Measurements from ENCODE around the gene RADIL.

RADIL gene

DNA sequence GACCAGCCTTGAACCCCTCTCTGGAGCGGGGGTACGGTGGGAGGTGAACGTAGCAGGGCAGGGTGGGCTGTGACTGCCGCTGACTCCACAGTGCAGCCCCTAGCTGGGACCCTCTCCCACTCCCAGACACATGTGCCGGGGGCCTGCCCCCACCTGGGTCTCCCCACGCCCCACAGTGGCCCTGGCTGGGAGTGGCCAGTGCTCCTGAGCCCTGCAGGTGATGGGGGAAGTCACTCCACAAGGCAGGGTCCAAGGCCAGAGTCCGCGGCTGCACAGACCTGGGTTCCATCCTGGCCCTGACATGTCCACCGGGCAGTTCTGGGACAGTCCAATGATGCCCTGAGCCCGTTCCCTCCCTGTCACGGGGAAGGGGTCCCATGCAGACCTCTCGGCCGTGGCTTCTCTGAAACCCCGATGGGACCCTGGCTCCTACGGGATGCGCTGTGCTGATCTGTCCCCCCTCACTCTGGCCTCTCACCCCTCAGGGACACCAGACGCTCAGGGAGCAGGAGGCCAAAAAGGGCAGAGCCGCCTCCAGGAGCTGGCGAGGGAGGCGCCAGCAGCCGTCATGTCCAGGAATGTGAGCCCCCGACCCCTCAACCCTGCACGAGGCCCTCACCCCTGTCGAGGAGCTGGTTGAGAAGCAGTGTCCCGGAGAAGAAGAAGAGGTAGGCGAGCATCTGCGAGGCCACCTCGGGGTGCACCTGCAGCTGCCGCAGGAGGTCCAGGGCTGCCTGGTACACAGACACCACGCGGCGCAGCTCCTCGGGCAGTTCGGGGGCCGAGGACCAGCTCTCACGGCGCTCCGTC is 67.7 kb downstream of the RADIL start:
- DNase-seq (ENCODE audit: low read depth), result no peak
- TF ChIP-seq, protein P1, sequence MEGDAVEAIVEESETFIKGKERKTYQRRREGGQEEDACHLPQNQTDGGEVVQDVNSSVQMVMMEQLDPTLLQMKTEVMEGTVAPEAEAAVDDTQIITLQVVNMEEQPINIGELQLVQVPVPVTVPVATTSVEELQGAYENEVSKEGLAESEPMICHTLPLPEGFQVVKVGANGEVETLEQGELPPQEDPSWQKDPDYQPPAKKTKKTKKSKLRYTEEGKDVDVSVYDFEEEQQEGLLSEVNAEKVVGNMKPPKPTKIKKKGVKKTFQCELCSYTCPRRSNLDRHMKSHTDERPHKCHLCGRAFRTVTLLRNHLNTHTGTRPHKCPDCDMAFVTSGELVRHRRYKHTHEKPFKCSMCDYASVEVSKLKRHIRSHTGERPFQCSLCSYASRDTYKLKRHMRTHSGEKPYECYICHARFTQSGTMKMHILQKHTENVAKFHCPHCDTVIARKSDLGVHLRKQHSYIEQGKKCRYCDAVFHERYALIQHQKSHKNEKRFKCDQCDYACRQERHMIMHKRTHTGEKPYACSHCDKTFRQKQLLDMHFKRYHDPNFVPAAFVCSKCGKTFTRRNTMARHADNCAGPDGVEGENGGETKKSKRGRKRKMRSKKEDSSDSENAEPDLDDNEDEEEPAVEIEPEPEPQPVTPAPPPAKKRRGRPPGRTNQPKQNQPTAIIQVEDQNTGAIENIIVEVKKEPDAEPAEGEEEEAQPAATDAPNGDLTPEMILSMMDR (IDR thresholded peaks at IDR 0.05; ENCODE audit: low read length, missing control alignments), result no peak
- no peak overlapping the region for H3K4me3 ChIP-seq (replicated peaks; ENCODE audit: low read depth, low read length)

DNA sequence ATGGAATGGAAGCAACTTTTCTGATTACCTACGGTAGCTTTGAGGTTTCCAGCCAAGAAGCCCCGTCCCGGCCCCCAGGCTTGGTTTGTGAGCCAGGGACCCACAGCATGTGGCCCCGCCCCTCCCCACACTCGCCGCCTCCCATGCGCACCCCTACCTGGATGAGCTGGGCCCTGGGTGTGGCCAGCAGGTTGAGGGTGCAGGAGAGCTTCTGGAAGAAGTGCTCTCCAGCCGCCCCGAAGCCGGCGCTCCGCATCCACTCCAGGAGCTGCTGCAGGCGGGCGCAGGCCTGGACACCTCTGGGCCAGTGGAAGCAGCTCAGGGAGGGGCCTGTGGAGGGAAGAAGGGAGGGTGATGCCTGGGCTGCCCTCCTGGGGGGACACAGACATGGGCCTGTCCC is 68.4 kb downstream of the RADIL start:
- TF ChIP-seq, protein P1 (IDR thresholded peaks at IDR 0.05; ENCODE audit: low read length, missing control alignments), result no peak
- no peak for DNase-seq (ENCODE audit: low read depth)
- H3K4me3 ChIP-seq (replicated peaks; ENCODE audit: low read depth, low read length), result no peak overlapping the region

- TF ChIP-seq, protein P1 (IDR thresholded peaks at IDR 0.05; ENCODE audit: low read length, missing control alignments), result no peak
- no peak for DNase-seq (ENCODE audit: low read depth)
- no peak overlapping the region for H3K4me3 ChIP-seq (replicated peaks; ENCODE audit: low read depth, low read length)
Observed at GRCh38 chr7:4814433-4814832, 69.1 kb downstream of the RADIL start.

DNA sequence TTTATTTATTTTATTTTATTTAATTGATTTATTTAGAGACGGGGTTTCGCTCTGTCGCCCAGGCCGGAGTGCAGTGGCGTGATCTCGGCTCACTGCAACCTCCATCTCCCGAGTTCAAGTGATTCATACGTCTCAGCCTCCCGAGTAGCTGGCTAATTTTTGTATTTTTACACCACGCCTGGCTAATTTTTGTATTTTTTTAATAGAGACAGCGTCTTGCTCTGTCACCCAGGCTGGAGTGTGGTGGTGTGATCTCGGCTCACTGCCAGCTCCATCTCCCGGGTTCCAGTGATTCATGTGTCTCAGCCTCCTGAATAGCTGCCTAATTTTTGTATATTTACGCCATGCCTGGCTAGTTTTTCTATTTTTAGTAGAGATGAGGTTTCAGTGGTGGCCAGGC is 73.8 kb downstream of the RADIL start:
- TF ChIP-seq, protein P1 (IDR thresholded peaks at IDR 0.05; ENCODE audit: low read length, missing control alignments), result no peak
- no peak overlapping the region for H3K4me3 ChIP-seq (replicated peaks; ENCODE audit: low read depth, low read length)
- DNase-seq (ENCODE audit: low read depth), result no peak

GRCh38 chr7:4809091-4809591 is 74.4 kb downstream of the RADIL start:
- TF ChIP-seq, protein P1 (IDR thresholded peaks at IDR 0.05; ENCODE audit: low read length, missing control alignments), result no peak
- no peak overlapping the region for H3K4me3 ChIP-seq (replicated peaks; ENCODE audit: low read depth, low read length)
- DNase-seq (ENCODE audit: low read depth), result no peak

DNA sequence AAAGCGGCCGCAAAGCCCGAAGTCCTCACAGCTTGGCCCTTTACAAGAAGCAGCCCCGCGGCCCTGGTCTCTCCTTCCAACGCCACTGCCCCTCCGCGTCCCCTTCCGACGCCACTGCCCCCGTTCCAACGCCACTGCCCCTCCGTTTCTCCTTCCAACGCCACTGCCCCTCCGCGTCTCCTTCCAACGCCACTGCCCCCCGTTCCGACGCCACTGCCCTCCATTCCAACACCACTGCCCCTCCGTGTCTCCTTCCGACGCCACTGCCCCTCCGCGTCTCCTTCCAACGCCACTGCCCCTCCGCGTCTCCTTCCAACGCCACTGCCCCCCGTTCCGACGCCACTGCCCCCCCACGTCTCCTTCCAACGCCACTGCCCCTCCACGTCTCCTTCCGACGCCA is 75.0 kb downstream of the RADIL start:
- no peak overlapping the region for H3K4me3 ChIP-seq (replicated peaks; ENCODE audit: low read depth, low read length)
- TF ChIP-seq, protein P1 (IDR thresholded peaks at IDR 0.05; ENCODE audit: low read length, missing control alignments), result no peak
- no peak for DNase-seq (ENCODE audit: low read depth)

- H3K4me3 ChIP-seq (replicated peaks; ENCODE audit: low read depth, low read length), result no peak overlapping the region
- DNase-seq (ENCODE audit: low read depth), result no peak
Observed at GRCh38 chr7:4808026-4808425, 75.5 kb downstream of the RADIL start.

More at GRCh38 chr7:4808026-4808425, 75.5 kb downstream of the RADIL start:
- TF ChIP-seq, protein P1 (IDR thresholded peaks at IDR 0.05; ENCODE audit: low read length, missing control alignments), result no peak
